ENCODE data around the gene FAM13A. TPM values are rescaled to one million over a fixed set of nuclear protein-coding genes. Genes with fewer than 3 reads are reported as not detected.

The FAM13A gene
- total and polyA plus RNA-seq, 2 of the 13 experiments (the other 11 are each of a cell fraction or from before 2014, with no cell fraction given), result 1.2 to 36.2 TPM

DNA sequence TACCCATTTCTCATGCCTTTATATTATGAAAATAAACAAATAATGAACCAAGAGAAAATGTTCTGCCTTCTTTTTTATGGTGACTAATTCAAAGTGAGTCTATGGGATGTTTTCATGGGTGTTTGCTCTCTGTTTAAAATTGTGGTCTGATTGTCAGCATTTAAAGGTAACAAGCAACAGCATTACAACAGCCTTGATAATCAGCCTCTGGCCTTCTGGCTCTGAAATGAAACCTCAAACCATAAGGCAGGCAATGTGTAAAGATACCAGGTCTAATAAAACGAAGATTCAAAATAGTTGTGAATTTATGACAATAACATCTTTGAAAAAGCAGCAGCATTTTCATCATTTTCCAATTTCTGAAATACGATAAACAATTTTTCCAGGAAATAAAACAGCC is 63.7 kb downstream of the FAM13A start:
- H3K4me1 ChIP-seq (ENCODE audit: insufficient read depth, low read length), result 0 out of 2 replicates have a peak, but pooled peaks cover 8% of the 10 kb centered on the region
- 61% methylated on average over 2 of the region's 2 CpGs for WGBS (ENCODE audit: low lambda C conversion rate)
- H3K27ac ChIP-seq (ENCODE audit: extremely low read length, insufficient read depth, low read length), result no peak overlapping the region
- H3K4me2 ChIP-seq (ENCODE audit: low read depth, low read length), result no peak overlapping the region
- no peaks in the 10 kb centered on the region for H3K27me3 ChIP-seq (ENCODE audit: control insufficient read depth in 1 of 2, insufficient read depth in 2 of 2, low read length in 2 of 2)
- no peak overlapping the region for H3K9ac ChIP-seq (ENCODE audit: insufficient read depth, low read depth, low read length)
- H3K79me2 ChIP-seq (ENCODE audit: insufficient read depth, low read length), result no peaks in the 10 kb centered on the region
- ATAC-seq (no peak), FAIRE-seq (no peak), DNase-seq (ENCODE audit: low spot score) (no peak)
- no peak for TF ChIP-seq CENPX (CRISPR knock-in tag; IDR thresholded peaks at IDR 0.05)
- TF ChIP-seq, protein P1, sequence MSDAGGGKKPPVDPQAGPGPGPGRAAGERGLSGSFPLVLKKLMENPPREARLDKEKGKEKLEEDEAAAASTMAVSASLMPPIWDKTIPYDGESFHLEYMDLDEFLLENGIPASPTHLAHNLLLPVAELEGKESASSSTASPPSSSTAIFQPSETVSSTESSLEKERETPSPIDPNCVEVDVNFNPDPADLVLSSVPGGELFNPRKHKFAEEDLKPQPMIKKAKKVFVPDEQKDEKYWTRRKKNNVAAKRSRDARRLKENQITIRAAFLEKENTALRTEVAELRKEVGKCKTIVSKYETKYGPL (CRISPR knock-in tag; IDR thresholded peaks at IDR 0.05), result no peak
- TF ChIP-seq ZNF496 (CRISPR knock-in tag; IDR thresholded peaks at IDR 0.05; ENCODE audit: insufficient replicate concordance), result no peak
- TF ChIP-seq RBFOX2 (IDR thresholded peaks at IDR 0.05; ENCODE audit: low read depth, low read length), result no peak
- TF ChIP-seq ZNF263 (CRISPR knock-in tag; IDR thresholded peaks at IDR 0.05), result no peak
- no peak for TF ChIP-seq TSC22D2 (CRISPR knock-in tag; IDR thresholded peaks at IDR 0.05; ENCODE audit: borderline replicate concordance)
- no peak for TF ChIP-seq RARG (CRISPR knock-in tag; IDR thresholded peaks at IDR 0.05; ENCODE audit: low read depth)
- no peak for TF ChIP-seq DNMT3B (CRISPR knock-in tag; conservative IDR thresholded peaks at IDR 0.05)
- TF ChIP-seq MIER3 (CRISPR knock-in tag; IDR thresholded peaks at IDR 0.05; ENCODE audit: borderline replicate concordance), result no peak
- no peak for TF ChIP-seq ZNF101 (CRISPR knock-in tag; IDR thresholded peaks at IDR 0.05; ENCODE audit: borderline replicate concordance, low read depth)
- TF ChIP-seq HDAC1 (CRISPR knock-in tag; IDR thresholded peaks at IDR 0.05), result no peak
- no peak for TF ChIP-seq ZNF138 (CRISPR knock-in tag; IDR thresholded peaks at IDR 0.05; ENCODE audit: low read depth)
- no peak for TF ChIP-seq PREB (CRISPR knock-in tag; IDR thresholded peaks at IDR 0.05)
- TF ChIP-seq ZBTB44 (CRISPR knock-in tag; IDR thresholded peaks at IDR 0.05), result no peak
- TF ChIP-seq, protein P2, sequence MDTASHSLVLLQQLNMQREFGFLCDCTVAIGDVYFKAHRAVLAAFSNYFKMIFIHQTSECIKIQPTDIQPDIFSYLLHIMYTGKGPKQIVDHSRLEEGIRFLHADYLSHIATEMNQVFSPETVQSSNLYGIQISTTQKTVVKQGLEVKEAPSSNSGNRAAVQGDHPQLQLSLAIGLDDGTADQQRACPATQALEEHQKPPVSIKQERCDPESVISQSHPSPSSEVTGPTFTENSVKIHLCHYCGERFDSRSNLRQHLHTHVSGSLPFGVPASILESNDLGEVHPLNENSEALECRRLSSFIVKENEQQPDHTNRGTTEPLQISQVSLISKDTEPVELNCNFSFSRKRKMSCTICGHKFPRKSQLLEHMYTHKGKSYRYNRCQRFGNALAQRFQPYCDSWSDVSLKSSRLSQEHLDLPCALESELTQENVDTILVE (CRISPR knock-in tag; IDR thresholded peaks at IDR 0.05), result no peak
- no peak for TF ChIP-seq NONO (IDR thresholded peaks at IDR 0.05)
- TF ChIP-seq NONO (CRISPR knock-in tag; conservative IDR thresholded peaks at IDR 0.05), result no peak
- no peak for TF ChIP-seq BORCS8-MEF2B (CRISPR knock-in tag; IDR thresholded peaks at IDR 0.05)
- TF ChIP-seq TBX2 (CRISPR knock-in tag; IDR thresholded peaks at IDR 0.05; ENCODE audit: borderline replicate concordance), result no peak
- TF ChIP-seq ZNF251 (CRISPR knock-in tag; IDR thresholded peaks at IDR 0.05), result no peak
- H2AFZ ChIP-seq (ENCODE audit: low read length), result no peak overlapping the region
- CTCF ChIA-PET (ENCODE audit: low intra/inter-chr PET ratio, low total read pairs), result no interaction called here
- in situ Hi-C loops (cut with HindIII; ENCODE audit: extremely low pct_ligation_motif_present, low pct_unique_long_range_greater_than_20kb) (no loop called here), intact Hi-C loops (cut with micrococcal nuclease; ENCODE audit: unreplicated experiment) (no loop called here)
- no TSS peak for BruUV-seq (replicated peaks)
- no peak overlapping the region for H3K4me3 ChIP-seq (replicated peaks in 1 of 3; ENCODE audit: insufficient read depth in 1 of 3, low read depth in 2 of 3, low read length in 3 of 3)
- no peaks in the 10 kb centered on the region for H4K20me1 ChIP-seq (ENCODE audit: insufficient read depth, low read length)
- no peaks in the 10 kb centered on the region for H3K9me3 ChIP-seq (ENCODE audit: low read length)
- POLR2A ChIA-PET, result no interaction called here
- H3K36me3 ChIP-seq (replicated peaks in 1 of 2; ENCODE audit: control insufficient read depth in 1 of 2, insufficient read depth in 2 of 2, low read length in 2 of 2), result no peaks in the 10 kb centered on the region
